GM21717 (cell line): Measurements from ENCODE around the gene GPC5.
"Not testable (repeated sequence)": the region's sequence is repeated elsewhere in the genome, so short reads cannot be mapped to it uniquely, and the experiment has no call there.

Experiments
- ATAC-seq: cut with Tn5 transposase; IDR thresholded peaks from one replicate; pipeline ENCODE4 v1.9.1; 2021; ENCODE audit warnings: mild to moderate bottlenecking, moderate library complexity; ENCODE audit not compliant: unreplicated experiment

GPC5 gene

GRCh38 chr13:91764527-91764926 is 366.1 kb downstream of the GPC5 start:
- ATAC-seq, result no peak

- ATAC-seq, result no peak
Observed at GRCh38 chr13:91767651-91768050, 369.2 kb downstream of the GPC5 start.

DNA sequence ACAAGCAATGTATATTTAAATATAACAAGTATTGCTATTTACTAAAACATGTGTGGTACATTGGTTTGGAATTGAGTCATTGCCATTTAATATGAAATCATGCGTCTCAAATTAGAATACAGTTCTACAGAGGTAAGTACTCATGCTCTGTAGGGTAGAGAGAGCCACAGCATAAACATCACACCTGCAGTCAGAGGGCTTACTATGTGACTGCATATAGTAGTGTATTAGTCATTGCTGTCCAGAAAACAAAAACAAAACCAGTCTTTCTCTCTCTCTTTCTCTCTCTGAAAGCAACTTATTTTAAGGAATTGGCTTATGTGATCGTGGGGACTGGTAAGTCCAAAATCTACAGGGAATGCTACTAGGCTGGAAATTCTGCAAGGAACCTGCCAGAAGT is 370.3 kb downstream of the GPC5 start:
- peak; percentile 59 for ATAC-seq

GRCh38 chr13:91771229-91771628 is 372.8 kb downstream of the GPC5 start:
- ATAC-seq, result no peak

DNA sequence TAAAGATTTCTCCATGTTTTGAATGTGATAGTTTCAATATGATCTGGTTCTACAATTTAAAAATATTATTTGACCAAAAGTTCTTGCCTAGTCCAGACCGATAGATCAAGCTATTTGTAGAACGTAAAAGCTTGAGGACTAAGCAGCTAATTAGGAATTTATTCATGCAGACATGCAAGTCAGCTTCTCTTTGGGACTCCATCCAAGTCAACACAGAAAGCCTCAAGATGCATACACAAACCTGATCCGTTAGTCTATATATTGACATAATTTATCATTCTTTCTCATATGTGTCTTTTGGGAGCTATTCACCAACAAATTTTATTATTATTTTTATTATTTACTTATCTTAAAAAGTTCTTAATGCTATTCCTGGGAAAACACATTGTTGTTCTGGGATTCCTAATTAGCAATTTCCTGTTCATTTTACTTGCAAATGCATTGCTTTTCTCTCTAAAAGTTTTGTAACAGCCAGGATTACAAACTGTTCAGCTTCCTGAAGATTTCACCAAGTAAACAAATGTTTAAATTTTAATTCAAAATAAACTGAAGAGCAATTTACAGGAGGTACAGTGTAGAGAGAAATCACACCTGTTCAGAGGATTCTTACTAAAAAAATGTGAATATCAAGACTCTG is 375.3 kb downstream of the GPC5 start:
- no peak for ATAC-seq

DNA sequence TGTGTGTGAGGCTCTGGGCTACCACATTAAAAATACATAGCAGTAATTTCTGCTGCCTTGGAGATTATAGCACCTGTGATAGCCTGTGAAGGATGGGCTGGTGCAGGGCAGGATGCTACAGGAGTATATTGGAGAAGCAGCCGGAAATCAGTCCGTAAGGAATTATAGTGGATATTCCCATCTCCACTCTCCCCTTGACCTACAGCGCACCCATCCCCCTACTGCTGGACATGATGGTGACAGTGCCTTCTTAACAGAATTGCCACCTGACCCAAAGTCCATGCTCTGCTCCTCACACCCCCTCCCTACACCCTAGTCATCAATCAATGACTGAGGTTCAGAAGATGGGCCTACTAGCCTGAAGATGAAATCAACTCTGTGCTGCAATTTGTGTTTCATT is 376.0 kb downstream of the GPC5 start:
- no peak for ATAC-seq

GRCh38 chr13:91776611-91777193 is 378.3 kb downstream of the GPC5 start:
- no peak for ATAC-seq

GRCh38 chr13:91778123-91778522 is 379.7 kb downstream of the GPC5 start:
- ATAC-seq, result no peak

DNA sequence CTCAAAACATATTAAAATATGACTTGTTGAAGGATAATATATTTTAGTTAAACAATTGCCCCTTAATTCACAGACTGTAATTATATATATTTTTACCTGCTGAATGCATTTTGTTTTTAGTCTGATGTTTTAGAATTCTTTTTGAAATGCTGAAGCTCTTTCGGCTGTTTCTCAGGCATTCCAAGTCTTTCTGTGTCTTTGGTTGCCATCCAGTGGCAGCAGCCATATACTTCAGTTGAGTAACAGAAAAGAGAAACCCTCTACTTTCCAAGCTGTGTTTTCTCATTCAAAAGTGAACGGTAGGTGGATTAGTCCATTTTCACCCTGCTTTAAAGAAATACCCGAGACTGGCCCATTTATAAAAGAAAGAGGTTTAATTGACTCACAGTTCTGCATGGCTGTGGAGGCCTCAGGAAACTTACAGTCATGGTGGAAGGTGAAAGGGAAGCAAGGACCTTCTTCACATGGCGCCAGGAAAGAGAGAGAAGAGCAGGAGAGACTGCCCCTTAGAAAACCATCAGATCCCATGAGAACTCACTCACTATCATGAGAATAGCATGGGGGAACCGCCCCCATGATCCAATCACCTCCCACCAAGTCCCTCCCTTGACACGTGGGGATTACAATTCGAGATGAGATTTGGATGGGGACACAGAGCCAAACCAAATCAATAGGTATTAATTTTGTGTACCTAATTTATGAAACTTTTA is 383.7 kb downstream of the GPC5 start:
- ATAC-seq, result not testable (repeated sequence)

DNA sequence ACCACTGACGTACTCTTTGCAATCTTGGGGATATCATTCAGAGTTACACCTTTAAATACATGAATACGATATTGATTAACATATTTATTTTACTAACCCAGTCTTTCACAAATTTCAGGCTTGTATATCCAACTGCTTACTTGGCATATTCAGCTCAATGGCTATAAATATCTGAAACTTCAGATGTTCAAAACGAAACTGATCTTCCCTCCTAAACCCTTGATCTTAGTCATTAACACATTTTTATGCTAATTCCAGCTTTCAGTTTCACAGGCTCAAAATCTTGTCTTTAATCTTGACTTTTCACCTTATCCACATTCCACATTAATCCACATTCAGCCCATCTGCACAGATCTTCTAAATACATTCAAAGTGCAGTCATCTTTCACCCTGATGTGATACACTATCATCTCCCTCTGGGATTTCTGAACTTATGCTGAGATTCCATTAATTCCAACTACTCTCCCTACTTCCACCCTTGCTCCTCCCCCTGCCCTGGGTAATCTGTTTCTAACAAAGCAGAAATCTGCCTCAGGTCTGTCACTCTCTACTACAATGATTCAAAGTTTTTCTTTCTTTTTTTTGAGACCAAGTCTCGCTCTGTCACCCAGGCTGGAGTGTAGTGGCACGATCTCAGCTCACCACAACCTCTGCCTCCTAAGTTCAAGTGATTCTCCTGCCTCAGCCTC is 387.2 kb downstream of the GPC5 start:
- ATAC-seq, result peak; percentile 98

- ATAC-seq, result no peak
Observed at GRCh38 chr13:91792054-91792453, 393.6 kb downstream of the GPC5 start.

DNA sequence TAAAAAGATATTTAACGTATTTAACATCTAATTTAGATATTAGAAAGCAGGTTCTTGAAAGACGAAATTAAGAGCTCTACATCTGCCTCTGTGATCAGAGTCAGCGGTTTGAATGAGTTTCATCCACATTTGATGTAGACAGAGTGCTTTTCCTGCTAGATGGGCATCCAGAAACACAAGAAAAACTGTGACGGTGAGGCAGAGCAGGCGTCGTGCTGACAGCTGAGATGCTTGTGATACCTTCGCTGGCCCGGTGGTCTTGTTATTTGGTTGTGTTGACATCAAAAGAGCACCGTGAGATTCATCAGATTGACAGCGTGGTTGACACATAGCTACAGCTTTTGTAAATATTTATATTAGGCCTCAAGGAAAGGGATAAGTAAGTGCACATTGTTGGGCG is 399.1 kb downstream of the GPC5 start:
- ATAC-seq, result no peak

DNA sequence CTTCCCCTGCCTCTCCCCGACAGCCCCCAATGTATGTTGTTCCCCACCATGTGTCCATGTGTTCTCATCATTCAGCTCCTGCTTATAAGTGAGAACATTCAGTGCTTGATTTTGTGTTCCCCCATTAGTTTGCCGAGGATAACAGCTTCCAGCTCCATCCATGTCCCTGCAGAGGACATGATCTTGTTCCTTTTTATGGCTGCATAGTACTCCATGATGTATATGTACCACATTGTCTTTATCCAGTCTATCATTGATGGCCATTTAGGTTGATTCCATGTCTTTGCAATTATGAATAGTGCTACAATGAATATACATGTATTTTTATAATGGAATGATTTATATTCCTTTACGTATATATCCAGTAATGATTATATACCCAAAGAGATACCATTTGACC is 399.9 kb downstream of the GPC5 start:
- not testable (repeated sequence) for ATAC-seq

GRCh38 chr13:91801772-91802171 is 403.4 kb downstream of the GPC5 start:
- ATAC-seq, result not testable (repeated sequence)

GRCh38 chr13:91802957-91803356 is 404.5 kb downstream of the GPC5 start:
- no peak for ATAC-seq

DNA sequence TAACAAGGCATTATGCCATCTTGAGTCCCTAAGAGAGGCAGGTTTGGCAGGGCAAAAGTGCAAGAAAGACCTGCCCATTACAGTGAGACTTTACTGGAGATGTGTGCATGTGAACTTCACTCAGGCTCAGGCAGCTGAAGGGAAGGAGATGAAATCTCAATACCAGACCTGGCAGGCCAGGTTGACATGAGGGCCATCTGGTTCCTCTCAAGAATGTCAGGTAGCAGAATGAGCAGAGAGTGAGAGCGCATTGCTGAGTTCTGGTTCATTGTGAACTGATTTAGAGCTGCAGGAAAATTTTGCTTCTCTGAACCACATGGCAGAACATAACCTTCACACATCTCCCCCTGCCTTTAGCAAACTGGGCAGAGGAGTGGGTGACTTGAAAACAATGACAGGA is 406.3 kb downstream of the GPC5 start:
- no peak for ATAC-seq

GRCh38 chr13:91805605-91806004 is 407.2 kb downstream of the GPC5 start:
- ATAC-seq, result no peak

DNA sequence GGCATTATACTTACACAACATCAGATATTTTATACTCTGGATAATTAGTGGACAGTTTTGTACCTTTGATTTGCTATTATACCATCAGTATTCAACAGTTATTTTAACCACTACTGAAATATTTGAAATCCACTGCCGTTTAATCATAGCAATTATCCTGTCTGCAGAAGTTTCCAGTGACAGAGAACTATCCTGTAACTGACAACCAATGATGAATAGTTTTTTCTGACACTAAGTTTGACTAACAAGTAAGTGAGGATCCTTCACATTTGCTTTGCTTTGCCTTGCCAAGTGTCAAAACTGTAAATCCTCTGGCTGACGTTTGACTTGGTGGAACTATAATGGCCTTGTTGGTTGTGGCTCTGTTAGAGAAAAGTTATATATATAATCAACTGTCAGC is 410.7 kb downstream of the GPC5 start:
- ATAC-seq, result no peak

DNA sequence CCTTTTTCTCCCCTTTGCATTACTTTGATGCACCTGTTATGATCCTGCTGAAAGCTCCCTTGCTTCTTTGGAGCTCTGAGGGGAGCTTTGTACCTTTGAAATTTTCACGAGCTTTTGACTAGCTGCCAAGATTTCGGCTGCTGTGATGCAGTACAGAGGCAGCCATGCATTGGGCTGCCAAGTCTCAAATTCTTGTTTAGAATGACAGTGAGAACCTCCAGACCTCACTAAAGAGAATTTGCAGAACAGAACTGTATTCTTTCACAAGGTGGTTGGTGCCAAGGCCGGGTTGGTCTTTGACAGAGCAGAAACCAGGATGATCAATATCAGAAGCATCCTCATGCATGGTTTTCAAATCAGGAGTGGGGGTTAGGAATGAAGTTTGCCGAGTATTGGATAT is 414.8 kb downstream of the GPC5 start:
- ATAC-seq, result no peak

GRCh38 chr13:91816263-91816807 is 417.9 kb downstream of the GPC5 start:
- ATAC-seq, result no peak

- no peak for ATAC-seq
Observed at GRCh38 chr13:91817250-91817649, 418.8 kb downstream of the GPC5 start.
